Breast epithelium (tissue), 4 donors: ENCODE measurements around the gene HSPB2. TPM values are rescaled to one million over a fixed set of nuclear protein-coding genes. Genes with fewer than 3 reads are reported as not detected.

Experiments used
- DNase-seq, 2 donors: peaks; one replicate each; pipeline ENCODE4 v3.0.0-alpha.2; 2019; ENCODE audit warnings: low spot score in 2 of 2
- H3K27ac ChIP-seq, 2 donors: fragments of 200-600 bp; sonication (generic) in 1 of 2; one replicate each; pipeline ENCODE4 v1.5.1; 2016 to 2019; ENCODE audit warnings: mild to moderate bottlenecking in 1 of 2
- H3K27me3 ChIP-seq, 2 donors: fragments of 200-600 bp; sonication (generic) in 1 of 2; one replicate each; pipeline versions ENCODE4 v1.5.1 to v1.6.0; 2017 to 2019; ENCODE audit warnings: control low read depth in 1 of 2, mild to moderate bottlenecking in 1 of 2
- H3K36me3 ChIP-seq: fragments of 200-600 bp; one replicate; pipeline ENCODE4 v1.5.1; 2019
- H3K4me1 ChIP-seq, 2 donors: fragments of 200-600 bp; sonication (generic); one replicate each; pipeline ENCODE4 v1.5.1; 2016 to 2019; ENCODE audit warnings: control low read depth in 1 of 2
- H3K4me3 ChIP-seq, 3 donors: fragments of 200-600 bp; sonication (generic); 1 replicate in 2 of 3; 2 replicates in 1 of 3; pipeline ENCODE4 v1.5.1; 2016 to 2019; ENCODE audit warnings: mild to moderate bottlenecking in 3 of 3, moderate library complexity in 2 of 3
- H3K9me3 ChIP-seq, 2 donors: fragments of 200-600 bp; sonication (generic) in 1 of 2; one replicate each; pipeline ENCODE4 v1.5.1; 2016 to 2019; ENCODE audit warnings: control low read depth in 1 of 2
- POLR2A ChIP-seq: fragments of 450-650 bp; IDR thresholded peaks from one replicate; pipeline ENCODE4 v1.6.1; 2016; ENCODE audit warnings: antibody characterized with exemption, mild to moderate bottlenecking, moderate library complexity
- POLR2AphosphoS5 ChIP-seq, 3 donors: sonication (generic); formaldehyde crosslinking; IDR thresholded peaks; one replicate each; pipeline ENCODE4 v1.6.1; 2017; ENCODE audit warnings: antibody characterized with exemption in 3 of 3
- intact Hi-C: fragments of 100-400 bp; cut with DNase I; formaldehyde crosslinking; loops from one replicate; pipeline ENCODE4 v1.15.1; 2023; ENCODE audit warnings: low total_unique reads
- total RNA-seq, 3 donors: library from RNA; depleted of rRNA; stranded (reverse); fragments of >200 nt; gene quantifications; one replicate each; pipeline ENCODE4 v1.1.0, GENCODE V29; 2016
- TF ChIP-seq, protein P1 (sequence below), 3 donors: fragments of 450-650 bp; IDR thresholded peaks; one replicate each; pipeline ENCODE4 v1.5.1; 2016 to 2017; ENCODE audit warnings: antibody characterized with exemption in 3 of 3, mild to moderate bottlenecking in 3 of 3, moderate library complexity in 3 of 3

HSPB2 gene
- total RNA-seq, 3 donors from 2014 or later = 0.98 to 2.1 (median 1.2) TPM

DNA sequence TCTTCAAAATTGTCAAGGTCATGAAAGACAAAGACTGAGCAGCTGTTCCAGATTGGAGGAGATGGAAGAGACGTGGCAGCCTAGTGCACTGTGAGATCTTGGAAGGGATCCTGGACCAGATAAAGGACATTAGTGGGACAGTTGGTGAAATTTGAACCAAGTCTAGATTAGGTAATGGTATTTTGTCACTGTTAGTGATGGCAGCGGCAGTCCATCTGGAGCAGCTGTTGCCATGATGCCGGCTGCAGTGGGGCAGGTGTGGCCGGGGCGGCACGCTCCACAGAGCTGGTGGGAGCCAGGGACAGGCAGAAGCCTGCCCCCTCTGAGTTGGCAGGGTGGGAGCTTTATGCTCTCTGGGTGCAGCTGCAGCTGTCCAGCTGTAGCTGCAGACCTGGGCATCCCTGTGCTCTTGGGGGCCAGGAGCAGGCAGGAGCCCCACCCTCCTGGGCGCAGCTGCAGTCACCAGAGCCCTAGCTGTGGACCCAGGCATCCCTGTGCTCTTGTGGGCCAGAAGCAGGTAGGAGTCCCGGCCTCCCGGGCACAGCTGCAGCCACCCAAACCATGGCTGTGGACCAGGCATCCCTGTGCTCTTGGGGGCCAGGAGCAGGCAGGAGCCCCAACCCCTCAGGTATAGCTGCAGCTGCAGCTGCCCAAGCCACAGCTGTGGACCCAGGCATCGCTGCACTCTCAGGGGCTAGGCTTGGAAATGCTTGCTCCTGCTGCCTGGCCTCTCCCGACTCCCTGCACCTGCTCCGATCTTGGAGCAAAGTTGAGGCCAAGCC, 45.3 kb downstream of the HSPB2 start:
- no peaks in the 10 kb centered on the region for H3K27me3 ChIP-seq
- H3K4me1 ChIP-seq = no peaks in the 10 kb centered on the region
- TF ChIP-seq POLR2AphosphoS5 (IDR thresholded peaks at IDR 0.05) = no peak
- no peak for TF ChIP-seq POLR2A
- TF ChIP-seq, protein P1, sequence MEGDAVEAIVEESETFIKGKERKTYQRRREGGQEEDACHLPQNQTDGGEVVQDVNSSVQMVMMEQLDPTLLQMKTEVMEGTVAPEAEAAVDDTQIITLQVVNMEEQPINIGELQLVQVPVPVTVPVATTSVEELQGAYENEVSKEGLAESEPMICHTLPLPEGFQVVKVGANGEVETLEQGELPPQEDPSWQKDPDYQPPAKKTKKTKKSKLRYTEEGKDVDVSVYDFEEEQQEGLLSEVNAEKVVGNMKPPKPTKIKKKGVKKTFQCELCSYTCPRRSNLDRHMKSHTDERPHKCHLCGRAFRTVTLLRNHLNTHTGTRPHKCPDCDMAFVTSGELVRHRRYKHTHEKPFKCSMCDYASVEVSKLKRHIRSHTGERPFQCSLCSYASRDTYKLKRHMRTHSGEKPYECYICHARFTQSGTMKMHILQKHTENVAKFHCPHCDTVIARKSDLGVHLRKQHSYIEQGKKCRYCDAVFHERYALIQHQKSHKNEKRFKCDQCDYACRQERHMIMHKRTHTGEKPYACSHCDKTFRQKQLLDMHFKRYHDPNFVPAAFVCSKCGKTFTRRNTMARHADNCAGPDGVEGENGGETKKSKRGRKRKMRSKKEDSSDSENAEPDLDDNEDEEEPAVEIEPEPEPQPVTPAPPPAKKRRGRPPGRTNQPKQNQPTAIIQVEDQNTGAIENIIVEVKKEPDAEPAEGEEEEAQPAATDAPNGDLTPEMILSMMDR (IDR thresholded peaks at IDR 0.05) = no peak

DNA sequence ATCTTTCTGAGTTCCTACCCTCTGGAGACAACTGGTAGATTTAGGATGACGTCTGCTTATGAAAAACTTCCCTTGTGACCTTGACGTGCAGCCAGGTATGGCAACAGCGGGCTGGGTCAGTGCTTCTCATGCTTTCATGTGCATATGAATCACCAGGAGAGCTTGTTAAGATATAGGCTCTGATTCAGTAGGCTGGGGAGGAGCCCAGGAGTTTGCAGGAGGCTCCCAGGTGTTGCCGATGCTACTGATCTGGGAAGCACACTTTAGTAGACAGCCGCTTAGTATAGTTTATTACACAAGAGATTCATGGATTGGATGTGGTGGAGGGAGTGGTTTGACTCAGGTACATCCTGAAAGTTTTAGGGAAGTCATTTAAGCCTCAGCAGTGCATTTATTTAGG, 48.4 kb downstream of the HSPB2 start:
- Histone ChIP-seq H3K36me3 (no peaks in the 10 kb centered on the region), H3K4me3 (no peak overlapping the region), H3K27me3 (no peaks in the 10 kb centered on the region), H3K27ac (no peak overlapping the region), H3K4me1 (no peaks in the 10 kb centered on the region), H3K9me3 (no peaks in the 10 kb centered on the region)
- TF ChIP-seq, protein P1 (IDR thresholded peaks at IDR 0.05) = no peak
- TF ChIP-seq POLR2AphosphoS5 (IDR thresholded peaks at IDR 0.05) = no peak
- no peak for TF ChIP-seq POLR2A
- no peak for DNase-seq
- intact Hi-C loops = no loop called here

More for the DNA sequence above, 45.3 kb downstream of the HSPB2 start:
- Histone ChIP-seq H3K9me3 (no peaks in the 10 kb centered on the region), H3K27ac (no peak overlapping the region), H3K4me3 (no peak overlapping the region), H3K36me3 (no peaks in the 10 kb centered on the region)
- DNase-seq = no peak
- intact Hi-C loops = no loop called here

DNA sequence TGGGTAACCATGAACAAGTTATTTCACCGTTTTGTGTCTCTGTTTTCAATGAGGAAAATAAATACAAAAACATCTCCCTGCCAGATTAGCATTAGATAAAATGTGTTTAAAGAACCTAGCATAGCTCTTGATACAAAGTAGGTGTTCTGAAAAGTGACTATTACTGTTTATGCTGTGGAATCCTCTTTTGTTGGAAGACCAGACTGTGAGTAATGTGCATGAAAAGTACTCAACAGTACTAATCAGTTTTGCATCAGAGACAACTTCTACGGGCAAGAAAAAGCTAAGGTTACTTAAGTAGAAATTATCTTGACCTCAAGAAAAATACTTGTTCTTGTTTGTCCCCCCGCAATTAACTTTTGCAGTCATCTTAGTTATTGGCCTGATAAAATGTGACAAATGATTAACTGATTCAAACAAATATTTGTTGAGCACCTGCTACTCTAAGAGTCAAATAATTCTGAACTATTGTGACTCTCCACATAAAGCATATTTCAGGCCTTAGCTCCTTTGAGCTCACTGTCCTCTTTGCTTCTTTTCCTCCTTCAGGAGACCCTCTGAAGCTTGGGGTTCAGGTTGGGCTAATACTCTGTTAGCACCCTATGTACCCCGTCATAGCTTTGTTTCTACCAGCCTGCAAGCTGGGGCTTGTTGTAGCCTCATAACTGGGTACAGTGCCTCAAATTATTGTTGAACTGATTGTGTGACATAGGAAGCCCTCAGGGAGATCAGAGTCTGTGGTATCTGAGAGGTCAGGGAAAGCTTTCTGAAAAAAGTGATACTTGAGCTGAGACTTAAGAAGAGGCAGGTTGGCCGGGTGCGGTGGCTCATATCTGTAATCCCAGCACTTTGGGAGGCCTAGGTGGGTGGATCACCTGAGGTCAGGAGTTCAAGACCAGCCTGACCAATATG, 49.1 kb downstream of the HSPB2 start:
- DNase-seq = no peak
- no peaks in the 10 kb centered on the region for H3K36me3 ChIP-seq
- intact Hi-C loops = no loop called here
- no peak for TF ChIP-seq POLR2AphosphoS5 (IDR thresholded peaks at IDR 0.05)
- TF ChIP-seq POLR2A = no peak
- TF ChIP-seq, protein P1 (IDR thresholded peaks at IDR 0.05) = no peak
- no peak overlapping the region for H3K4me3 ChIP-seq
- no peaks in the 10 kb centered on the region for H3K27me3 ChIP-seq
- no peaks in the 10 kb centered on the region for H3K9me3 ChIP-seq
- no peak overlapping the region for H3K27ac ChIP-seq
- no peaks in the 10 kb centered on the region for H3K4me1 ChIP-seq

Other genes starting within 250 kb of the HSPB2 start
- 10 to 100 TPM; 32.0 to 35.3 (median 34.7) TPM for gene PPP2R1B, start 146.3 kb upstream of the HSPB2 start, total RNA-seq
- 10 to 100 TPM; 31.8 to 46.2 (median 43.9) TPM for gene ALG9, start 41.2 kb upstream of the HSPB2 start, total RNA-seq
- gene FDXACB1, start 33.6 kb upstream of the HSPB2 start, total RNA-seq = 1 to 10 TPM; 1.6 to 3.7 (median 3.3) TPM
- gene CFAP68, start 33.2 kb upstream of the HSPB2 start, total RNA-seq = 10 to 100 TPM; 29.6 to 35.1 (median 31.2) TPM
- gene CRYAB, start 964 bp upstream of the HSPB2 start, total RNA-seq = 100 to 1,000 TPM; 132 to 299 (median 271) TPM
- 10 to 100 TPM in 2 of 3 donors, 1 to 10 TPM in 1; 7.5 to 40.5 (median 19.0) TPM for gene C11orf52, start 6.2 kb downstream of the HSPB2 start, total RNA-seq
- gene DIXDC1, start 24.6 kb downstream of the HSPB2 start, total RNA-seq = 10 to 100 TPM; 38.9 to 53.9 (median 45.2) TPM
- gene DLAT, start 112.7 kb downstream of the HSPB2 start, total RNA-seq = 10 to 100 TPM; 26.9 to 30.9 (median 27.5) TPM
- gene PIH1D2, start 161.3 kb downstream of the HSPB2 start, total RNA-seq = 1 to 10 TPM; 1.3 to 5.4 (median 3.3) TPM
- 10 to 100 TPM; 13.1 to 16.1 (median 14.7) TPM for gene NKAPD1, start 161.6 kb downstream of the HSPB2 start, total RNA-seq
- gene TIMM8B, start 174.0 kb downstream of the HSPB2 start, total RNA-seq = 10 to 100 TPM; 31.9 to 48.8 (median 40.5) TPM
- gene SDHD, start 174.1 kb downstream of the HSPB2 start, total RNA-seq = 100 to 1,000 TPM; 108 to 122 (median 109) TPM